H1 (cell line): Measurements from ENCODE around the gene DPF3. TPM values are rescaled to one million over a fixed set of nuclear protein-coding genes. Genes with fewer than 3 reads are reported as not detected.

Experiments
- EGR1 ChIP-seq: IDR thresholded peaks from 2 replicates; pipeline ENCODE4 v1.6.1; 2011; ENCODE audit warnings: low read depth, low read length, borderline replicate concordance
- KDM1A ChIP-seq: fragments of 200-600, 300-600 bp; sonication (generic); IDR thresholded peaks from 2 replicates; pipeline ENCODE4 v1.7.1; 2016; ENCODE audit warnings: mild to moderate bottlenecking, low read length, borderline replicate concordance
- NANOG ChIP-seq: IDR thresholded peaks from 2 replicates; pipeline ENCODE4 v1.6.1; 2011; ENCODE audit warnings: low read length, low read depth, mild to moderate bottlenecking, inconsistent platforms; ENCODE audit not compliant: insufficient read depth, poor library complexity, severe bottlenecking
- TAF7 ChIP-seq: optimal IDR thresholded peaks from 2 replicates; pipeline ENCODE3; 2011; ENCODE audit warnings: low read depth, mild to moderate bottlenecking, inconsistent platforms, low read length, moderate library complexity, borderline replicate concordance
- polyA plus RNA-seq, 7 experiments: library from polyadenylated mRNA; depleted of rRNA in 3 of 7; stranded (reverse) in 5 of 7; unstranded in 2 of 7; fragments of >200 nt in 5 of 7; fragments of 200-250 nt in 2 of 7; gene quantifications; 1 replicate in 5 of 7; 2 replicates in 1 of 7; 4 replicates in 1 of 7; pipeline versions ENCODE4 v1.2.1 to v1.2.3, GENCODE V29; 2011 to 2013; ENCODE audit warnings: missing spikeins in 2 of 7, mixed read lengths in 2 of 7
- total RNA-seq: library from RNA; stranded (reverse); fragmentation: NEBNext Ultra II Directional; extraction: Animal tissue kit (Norgen Biotek cat#: 25700); gene quantifications from 2 replicates; pipeline ENCODE4 v1.2.1, GENCODE V29; 2021
- TF ChIP-seq, protein P1 (sequence below): fragments of 300-600 bp; sonication (generic); IDR thresholded peaks from 2 replicates; pipeline ENCODE4 v1.7.1; 2012; ENCODE audit warnings: low read length, moderate library complexity, mild to moderate bottlenecking, inconsistent platforms; ENCODE audit not compliant: insufficient replicate concordance
- TF ChIP-seq, protein P2 (sequence below): IDR thresholded peaks from 2 replicates; pipeline ENCODE4 v1.6.1; 2012; ENCODE audit warnings: low read length, inconsistent platforms

The DPF3 gene
- total and polyA plus RNA-seq, 2 of the 8 experiments (the other 6 are each of a cell fraction or from before 2014, with no cell fraction given) = 0.19 TPM; not detected in 1

DNA sequence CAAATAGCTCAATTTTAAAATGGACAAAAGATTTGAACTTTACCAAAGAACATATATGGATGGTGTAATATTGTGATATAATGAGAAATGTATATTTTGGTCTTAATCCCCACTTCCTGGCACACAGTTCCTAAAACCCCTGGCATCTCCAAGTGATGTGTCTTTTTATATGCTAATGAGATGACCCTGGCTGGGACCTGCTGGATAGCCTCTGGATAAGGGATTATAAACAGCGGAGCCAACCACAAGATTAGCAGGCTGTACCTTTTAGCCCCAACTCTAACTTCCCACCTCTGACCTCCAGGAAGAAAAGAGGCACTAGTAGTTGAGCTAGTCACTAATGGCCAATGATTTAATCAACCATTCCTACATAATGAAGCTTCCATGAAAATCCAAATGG is 130.0 kb downstream of the DPF3 start (continued):
- TF ChIP-seq, protein P1, sequence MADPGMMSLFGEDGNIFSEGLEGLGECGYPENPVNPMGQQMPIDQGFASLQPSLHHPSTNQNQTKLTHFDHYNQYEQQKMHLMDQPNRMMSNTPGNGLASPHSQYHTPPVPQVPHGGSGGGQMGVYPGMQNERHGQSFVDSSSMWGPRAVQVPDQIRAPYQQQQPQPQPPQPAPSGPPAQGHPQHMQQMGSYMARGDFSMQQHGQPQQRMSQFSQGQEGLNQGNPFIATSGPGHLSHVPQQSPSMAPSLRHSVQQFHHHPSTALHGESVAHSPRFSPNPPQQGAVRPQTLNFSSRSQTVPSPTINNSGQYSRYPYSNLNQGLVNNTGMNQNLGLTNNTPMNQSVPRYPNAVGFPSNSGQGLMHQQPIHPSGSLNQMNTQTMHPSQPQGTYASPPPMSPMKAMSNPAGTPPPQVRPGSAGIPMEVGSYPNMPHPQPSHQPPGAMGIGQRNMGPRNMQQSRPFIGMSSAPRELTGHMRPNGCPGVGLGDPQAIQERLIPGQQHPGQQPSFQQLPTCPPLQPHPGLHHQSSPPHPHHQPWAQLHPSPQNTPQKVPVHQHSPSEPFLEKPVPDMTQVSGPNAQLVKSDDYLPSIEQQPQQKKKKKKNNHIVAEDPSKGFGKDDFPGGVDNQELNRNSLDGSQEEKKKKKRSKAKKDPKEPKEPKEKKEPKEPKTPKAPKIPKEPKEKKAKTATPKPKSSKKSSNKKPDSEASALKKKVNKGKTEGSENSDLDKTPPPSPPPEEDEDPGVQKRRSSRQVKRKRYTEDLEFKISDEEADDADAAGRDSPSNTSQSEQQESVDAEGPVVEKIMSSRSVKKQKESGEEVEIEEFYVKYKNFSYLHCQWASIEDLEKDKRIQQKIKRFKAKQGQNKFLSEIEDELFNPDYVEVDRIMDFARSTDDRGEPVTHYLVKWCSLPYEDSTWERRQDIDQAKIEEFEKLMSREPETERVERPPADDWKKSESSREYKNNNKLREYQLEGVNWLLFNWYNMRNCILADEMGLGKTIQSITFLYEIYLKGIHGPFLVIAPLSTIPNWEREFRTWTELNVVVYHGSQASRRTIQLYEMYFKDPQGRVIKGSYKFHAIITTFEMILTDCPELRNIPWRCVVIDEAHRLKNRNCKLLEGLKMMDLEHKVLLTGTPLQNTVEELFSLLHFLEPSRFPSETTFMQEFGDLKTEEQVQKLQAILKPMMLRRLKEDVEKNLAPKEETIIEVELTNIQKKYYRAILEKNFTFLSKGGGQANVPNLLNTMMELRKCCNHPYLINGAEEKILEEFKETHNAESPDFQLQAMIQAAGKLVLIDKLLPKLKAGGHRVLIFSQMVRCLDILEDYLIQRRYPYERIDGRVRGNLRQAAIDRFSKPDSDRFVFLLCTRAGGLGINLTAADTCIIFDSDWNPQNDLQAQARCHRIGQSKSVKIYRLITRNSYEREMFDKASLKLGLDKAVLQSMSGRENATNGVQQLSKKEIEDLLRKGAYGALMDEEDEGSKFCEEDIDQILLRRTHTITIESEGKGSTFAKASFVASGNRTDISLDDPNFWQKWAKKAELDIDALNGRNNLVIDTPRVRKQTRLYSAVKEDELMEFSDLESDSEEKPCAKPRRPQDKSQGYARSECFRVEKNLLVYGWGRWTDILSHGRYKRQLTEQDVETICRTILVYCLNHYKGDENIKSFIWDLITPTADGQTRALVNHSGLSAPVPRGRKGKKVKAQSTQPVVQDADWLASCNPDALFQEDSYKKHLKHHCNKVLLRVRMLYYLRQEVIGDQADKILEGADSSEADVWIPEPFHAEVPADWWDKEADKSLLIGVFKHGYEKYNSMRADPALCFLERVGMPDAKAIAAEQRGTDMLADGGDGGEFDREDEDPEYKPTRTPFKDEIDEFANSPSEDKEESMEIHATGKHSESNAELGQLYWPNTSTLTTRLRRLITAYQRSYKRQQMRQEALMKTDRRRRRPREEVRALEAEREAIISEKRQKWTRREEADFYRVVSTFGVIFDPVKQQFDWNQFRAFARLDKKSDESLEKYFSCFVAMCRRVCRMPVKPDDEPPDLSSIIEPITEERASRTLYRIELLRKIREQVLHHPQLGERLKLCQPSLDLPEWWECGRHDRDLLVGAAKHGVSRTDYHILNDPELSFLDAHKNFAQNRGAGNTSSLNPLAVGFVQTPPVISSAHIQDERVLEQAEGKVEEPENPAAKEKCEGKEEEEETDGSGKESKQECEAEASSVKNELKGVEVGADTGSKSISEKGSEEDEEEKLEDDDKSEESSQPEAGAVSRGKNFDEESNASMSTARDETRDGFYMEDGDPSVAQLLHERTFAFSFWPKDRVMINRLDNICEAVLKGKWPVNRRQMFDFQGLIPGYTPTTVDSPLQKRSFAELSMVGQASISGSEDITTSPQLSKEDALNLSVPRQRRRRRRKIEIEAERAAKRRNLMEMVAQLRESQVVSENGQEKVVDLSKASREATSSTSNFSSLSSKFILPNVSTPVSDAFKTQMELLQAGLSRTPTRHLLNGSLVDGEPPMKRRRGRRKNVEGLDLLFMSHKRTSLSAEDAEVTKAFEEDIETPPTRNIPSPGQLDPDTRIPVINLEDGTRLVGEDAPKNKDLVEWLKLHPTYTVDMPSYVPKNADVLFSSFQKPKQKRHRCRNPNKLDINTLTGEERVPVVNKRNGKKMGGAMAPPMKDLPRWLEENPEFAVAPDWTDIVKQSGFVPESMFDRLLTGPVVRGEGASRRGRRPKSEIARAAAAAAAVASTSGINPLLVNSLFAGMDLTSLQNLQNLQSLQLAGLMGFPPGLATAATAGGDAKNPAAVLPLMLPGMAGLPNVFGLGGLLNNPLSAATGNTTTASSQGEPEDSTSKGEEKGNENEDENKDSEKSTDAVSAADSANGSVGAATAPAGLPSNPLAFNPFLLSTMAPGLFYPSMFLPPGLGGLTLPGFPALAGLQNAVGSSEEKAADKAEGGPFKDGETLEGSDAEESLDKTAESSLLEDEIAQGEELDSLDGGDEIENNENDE = no peak
- no peak for TF ChIP-seq TAF7
- TF ChIP-seq KDM1A = no peak
- no peak for TF ChIP-seq EGR1
- TF ChIP-seq, protein P2, sequence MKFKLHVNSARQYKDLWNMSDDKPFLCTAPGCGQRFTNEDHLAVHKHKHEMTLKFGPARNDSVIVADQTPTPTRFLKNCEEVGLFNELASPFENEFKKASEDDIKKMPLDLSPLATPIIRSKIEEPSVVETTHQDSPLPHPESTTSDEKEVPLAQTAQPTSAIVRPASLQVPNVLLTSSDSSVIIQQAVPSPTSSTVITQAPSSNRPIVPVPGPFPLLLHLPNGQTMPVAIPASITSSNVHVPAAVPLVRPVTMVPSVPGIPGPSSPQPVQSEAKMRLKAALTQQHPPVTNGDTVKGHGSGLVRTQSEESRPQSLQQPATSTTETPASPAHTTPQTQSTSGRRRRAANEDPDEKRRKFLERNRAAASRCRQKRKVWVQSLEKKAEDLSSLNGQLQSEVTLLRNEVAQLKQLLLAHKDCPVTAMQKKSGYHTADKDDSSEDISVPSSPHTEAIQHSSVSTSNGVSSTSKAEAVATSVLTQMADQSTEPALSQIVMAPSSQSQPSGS = no peak
- no peak for TF ChIP-seq NANOG
- TF ChIP-seq, all 59 proteins: peak for 0
